Stimulated activated CD4-positive, alpha-beta T cell treated with anti-CD3 and anti-CD28 coated beads, Interleukin-4, amount 100 ng/mL, for 1 hour (primary cell): ENCODE measurements around the gene SLCO2A1.

Experiments
- DNase-seq: peaks from one replicate; pipeline ENCODE4 v3.0.0-alpha.2; 2020

The SLCO2A1 gene

DNA sequence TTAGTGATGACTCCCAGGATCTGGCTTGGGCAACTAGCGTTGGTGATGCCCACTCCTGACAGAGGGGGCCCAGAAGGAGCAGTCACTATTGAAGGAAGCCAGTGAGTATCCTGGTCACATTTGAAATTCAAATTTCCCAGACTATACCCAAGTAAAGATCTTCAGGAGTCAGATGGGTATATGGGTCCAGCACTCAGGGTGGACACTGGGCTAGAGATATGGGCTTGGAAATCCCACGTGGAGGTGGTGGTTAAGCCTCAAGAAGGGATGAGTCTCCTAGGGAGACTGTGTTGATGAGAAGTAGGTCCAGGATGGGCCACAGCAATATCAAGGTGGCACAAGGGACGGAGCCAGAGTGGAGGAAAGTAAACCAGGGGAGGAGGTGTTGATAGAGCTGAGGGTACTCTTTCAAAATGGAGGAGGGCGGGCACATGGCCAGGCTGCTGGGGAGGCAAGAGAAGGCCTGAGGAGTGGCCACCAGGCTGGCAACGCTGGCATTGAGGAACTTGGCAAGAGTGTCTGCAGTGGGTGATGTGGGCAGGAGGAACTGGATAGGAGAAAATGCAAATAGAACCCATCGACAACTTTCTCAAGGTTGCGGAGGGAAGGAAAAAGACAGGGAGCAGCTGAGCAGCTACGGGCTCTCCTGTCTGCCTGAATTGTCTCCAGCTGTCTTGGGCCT lies 3.7 kb upstream of the SLCO2A1 start:
- DNase-seq, result no peak

DNA sequence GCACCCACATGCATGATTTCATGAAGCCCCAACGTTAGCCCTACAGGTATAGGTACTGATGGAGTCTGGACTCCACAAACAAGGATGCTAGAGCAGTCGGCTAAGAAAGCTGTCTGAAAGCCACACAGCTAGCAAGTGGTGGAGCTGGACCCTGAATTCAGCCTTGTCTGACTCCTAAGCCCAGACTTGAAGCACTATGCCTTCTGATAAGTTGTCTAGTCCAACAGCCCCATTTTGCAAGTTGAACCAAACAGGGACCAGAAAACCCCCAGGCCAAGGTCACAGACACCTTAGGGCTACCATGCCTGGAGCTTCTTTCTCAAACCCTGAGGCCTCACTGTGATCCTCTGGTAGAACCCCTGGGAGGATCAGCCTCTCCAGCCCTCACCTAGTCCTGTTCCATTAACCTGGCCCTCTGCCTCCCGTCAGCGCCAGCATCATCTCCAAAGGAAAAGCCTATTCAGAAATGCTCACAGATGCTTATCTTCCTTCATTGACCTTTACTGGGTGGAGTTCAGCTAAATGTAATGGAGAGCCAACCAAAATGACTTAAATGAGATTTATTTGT lies 1.7 kb upstream of the SLCO2A1 start:
- DNase-seq, result no peak

GRCh38 chr3:134030379-134031347 lies 938 bp upstream of the SLCO2A1 start:
- DNase-seq, result no peak

GRCh38 chr3:134029256-134029733 lies 430 bp downstream of the SLCO2A1 start:
- DNase-seq, result no peak

DNA sequence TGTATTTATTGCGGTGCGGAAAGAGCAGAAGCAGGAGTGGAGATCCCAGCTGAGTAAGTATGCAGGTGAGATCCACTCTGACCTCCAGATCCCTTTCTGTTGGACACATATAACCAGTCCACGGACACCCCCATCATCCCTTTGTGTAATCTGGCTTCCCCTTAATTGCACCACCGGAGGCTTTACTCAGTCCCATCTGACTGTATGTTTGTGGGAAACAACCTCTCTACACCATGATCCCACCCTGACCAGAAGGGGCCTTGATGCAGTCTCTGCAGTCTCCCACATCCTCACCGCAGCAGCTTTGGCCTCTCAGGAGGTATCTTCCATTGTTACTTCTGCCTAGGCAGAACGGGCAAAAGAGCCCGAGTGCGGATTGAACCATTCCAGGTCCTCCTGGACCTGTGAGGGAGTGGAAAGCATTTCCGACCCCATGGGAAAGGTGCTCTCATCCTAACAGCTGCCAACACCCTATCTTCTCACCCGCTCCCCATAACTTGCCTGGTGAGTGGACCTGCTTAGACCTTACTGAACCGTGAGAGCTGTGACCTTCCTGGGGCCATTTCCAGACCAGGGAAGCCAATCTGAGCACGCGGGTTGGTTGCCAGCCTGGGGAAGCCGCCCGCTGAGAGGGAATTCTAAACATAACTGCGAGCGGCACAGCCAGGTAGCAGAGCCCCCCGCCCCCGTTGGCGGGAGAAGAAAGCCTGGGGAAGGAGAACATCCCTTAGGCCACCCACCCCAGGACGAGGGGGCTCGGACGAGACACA lies 1.1 kb downstream of the SLCO2A1 start:
- DNase-seq, result no peak

DNA sequence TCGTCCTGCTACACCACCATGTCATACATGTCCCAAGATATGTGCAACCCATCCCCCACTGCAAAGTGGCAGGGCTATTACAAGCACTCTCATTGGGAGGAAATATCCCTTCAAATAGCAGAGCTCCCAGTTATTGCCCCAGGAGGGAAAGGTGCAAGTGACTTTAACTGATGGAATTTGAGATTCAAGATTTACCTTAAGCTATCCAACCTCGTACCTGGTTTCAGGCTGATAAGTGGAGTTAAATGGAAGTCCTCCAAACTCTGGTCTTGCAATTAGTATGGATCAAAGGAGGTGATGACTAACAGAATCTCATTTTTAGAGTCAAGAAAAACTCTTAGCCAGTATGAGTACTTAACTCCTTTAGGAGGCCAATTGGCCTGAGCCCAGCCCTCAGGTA lies 2.1 kb downstream of the SLCO2A1 start:
- DNase-seq, result no peak

DNA sequence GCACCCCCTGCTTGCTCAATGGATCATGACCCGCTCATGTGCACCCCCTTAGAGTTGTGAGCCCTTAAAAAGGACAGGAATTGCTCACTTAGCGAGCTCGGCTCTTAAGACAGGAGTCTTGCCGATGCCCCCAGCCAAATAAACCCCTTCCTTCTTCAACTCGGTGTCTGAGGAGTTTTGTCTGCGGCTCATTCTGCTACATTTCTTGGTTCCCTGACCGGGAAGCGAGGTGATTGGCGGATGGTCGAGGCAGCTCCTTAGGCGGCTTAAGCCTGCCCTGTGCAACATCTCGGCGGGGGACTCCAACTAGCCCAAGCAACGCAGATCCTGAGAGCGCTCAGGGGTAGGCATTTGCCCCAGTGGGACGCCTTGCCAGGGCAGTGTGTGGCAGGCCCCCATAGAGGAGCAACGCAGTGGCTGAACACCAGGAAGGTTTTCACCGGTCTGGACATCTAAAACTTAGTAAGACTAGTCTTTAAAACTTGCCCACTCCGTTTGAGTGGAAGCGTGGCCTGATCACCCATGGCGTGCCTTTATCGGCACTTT lies 9.5 kb downstream of the SLCO2A1 start:
- DNase-seq, result no peak

- no peak for DNase-seq
These were observed 10.9 kb downstream of the SLCO2A1 start for GRCh38 chr3:134018850-134019249.

DNA sequence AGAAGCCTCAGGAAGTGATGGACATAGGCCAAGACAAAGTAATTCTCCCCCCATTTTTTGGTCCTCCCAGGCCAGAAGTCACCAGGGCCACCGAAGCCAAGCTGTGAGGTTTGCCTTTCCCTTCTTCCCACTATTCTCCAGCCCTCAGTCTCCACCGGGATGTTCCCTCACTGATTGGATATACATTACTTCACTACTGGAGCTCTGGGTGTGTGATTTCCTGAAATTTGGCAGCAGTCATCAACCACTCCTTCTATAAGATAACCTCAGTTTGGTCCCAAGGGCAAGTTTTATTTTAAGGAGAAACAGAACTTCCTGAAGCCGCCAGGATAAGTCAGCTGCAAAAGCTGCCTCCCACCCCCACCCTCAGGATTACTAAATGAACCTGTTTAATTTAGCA lies 11.3 kb downstream of the SLCO2A1 start:
- no peak for DNase-seq

GRCh38 chr3:134017490-134017889 lies 12.2 kb downstream of the SLCO2A1 start:
- DNase-seq, result no peak

- no peak for DNase-seq
These were observed 15.5 kb downstream of the SLCO2A1 start for GRCh38 chr3:134014270-134014669.

DNA sequence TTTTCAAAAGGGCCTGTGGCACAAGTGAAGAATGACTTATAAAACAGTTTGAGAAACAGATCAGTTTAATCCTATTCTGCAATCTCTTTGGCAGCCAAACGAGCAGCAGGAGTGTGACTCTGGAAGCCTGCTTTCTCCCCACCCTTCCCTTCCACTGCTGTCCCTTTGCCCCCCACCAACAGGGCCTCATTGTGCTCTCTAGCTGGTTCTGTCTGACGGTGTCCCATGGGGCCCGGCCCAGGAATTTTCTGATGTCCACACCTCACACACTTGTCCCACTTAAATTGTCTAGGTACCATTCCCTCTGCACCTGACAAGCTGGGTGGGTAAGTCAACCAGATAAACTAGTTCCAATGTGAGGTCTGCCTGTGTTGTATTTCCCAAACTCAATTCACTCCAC lies 16.4 kb downstream of the SLCO2A1 start:
- no peak for DNase-seq

- DNase-seq, result no peak
These were observed 20.3 kb downstream of the SLCO2A1 start for GRCh38 chr3:134009345-134010000.

DNA sequence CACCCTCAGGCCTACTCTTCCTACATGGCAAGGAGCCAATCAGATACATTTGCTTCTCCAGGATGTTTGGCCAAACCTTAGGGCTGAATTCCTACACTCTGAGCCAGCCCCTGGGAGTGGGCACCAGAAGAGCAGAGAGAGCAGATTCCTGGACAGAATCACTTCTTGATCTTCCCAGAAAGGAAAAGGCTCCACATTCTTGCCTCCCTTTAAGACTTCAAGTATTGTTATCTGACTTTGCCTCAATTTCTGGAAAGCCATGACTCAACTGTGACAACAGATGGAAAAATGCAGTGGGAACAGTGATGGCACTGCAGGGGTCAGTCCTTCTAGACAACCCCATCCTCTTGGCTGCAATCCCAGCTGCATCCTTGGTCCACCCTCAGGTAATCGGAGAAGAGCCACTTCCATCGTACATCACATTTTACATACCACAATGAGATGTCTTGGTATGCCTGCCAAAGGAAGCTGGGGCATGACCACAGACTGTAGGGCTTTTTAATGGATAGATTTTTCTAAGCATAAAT lies 21.0 kb downstream of the SLCO2A1 start:
- no peak for DNase-seq

DNA sequence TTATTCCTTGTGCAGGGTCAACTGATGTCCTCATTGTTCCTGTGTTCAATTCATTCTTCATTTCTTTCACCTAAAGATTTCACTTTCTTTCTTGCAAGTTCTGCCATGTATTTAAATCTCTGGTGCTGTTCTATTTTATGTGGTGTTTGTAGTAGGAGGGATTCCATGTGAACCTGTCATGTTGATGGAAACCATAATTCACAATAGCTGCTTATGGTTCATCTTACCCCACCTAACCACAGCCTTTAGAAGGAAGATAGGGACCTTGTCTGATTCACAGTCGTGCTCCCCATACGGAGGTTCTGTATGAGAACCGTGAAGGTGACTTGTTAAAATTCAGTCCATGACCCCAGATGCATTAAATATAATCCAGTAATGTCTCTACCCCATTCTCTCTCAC lies 21.9 kb downstream of the SLCO2A1 start:
- DNase-seq, result no peak

DNA sequence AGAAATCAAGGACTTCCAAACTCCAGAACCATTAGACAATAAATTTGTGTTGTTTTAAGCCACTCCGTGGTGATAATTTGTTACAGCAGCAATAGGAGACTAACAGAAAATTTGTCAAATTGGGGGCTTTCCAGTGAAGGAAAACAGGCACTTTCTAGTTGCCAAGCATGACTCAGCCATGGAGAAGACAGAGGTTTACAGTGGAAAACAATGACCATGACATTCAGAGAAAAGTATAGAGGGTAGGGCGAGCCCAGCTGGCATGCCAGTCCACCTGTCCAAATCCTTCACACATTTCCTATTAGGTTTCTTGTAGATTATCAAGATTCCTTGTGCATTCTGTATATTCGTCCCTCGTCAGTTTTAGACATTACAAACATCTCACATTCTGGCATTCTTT lies 24.9 kb downstream of the SLCO2A1 start:
- no peak for DNase-seq

- no peak for DNase-seq
These were observed 26.7 kb downstream of the SLCO2A1 start for GRCh38 chr3:134003066-134003465.

DNA sequence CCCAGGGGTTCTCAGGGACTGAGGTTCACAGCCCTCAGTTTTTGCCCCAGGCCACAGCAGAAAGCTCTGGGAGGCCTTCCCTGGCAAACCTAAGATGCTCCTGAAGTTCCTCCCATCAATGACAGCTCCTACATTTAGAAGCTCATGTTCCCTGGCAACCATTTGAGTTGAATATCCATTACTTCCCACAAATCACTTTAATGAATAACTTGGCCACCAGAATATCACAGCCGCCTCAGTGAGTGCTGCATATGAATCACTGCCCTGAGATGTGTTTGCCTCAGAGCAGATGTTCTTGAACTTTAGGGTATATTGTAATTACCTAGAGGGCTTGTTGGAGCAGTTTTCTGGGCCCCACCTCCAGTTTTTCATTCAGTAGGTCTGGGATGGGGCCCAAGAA lies 27.4 kb downstream of the SLCO2A1 start:
- DNase-seq, result no peak

DNA sequence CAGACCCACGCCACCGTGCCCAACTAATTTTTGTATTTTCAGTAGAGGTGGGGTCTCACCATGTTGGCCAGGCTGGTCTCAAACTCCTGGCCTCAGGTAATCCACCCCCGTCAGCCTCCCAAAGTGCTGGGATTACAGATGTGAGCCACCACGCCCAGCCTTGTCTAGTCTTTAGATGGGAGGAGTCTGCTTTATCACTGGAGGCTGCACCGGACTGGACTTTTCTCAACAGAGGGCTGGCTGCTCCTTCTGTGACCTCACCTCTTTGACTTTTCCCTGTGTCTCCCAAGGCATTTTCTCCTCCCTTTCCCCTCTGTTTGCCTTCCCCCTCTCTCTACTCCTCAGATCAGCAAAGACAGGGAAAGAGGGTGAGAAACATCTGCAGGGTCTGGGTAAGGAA lies 28.5 kb downstream of the SLCO2A1 start:
- no peak for DNase-seq

GRCh38 chr3:133999891-134000685 lies 29.6 kb downstream of the SLCO2A1 start:
- DNase-seq, result no peak

DNA sequence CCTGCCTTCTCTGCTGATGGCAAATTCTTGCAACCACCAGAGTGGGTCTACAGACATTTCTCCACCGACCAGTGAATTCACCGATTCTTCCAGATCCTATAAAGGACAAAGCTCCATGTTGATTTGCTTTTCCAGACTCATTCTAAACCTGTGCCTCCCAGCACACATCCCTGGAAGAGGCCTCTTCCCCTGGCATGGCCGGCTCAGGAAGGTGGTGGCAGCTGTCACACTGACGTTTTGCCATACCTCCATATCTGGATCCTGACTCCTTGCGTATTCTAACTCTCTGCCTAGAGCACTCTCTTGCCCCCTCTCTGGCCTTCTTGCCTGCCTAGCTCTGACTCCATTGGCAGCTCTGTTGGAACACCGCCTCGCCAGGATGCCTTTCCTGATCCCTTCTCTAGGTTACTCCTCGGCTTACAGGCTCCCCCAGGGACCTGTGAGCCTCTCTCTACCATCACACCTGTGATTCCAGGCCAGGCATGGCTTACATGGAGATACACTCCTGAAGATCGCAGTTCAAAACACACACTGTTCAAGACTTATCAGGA lies 31.0 kb downstream of the SLCO2A1 start:
- no peak for DNase-seq
